ENCODE data around the gene CELSR3. TPM values are rescaled to one million over a fixed set of nuclear protein-coding genes. Genes with fewer than 3 reads are reported as not detected.

Gene CELSR3
- total RNA-seq, 4 donors from 2014 or later, result 0.33 to 1.3 (median 0.63) TPM

GRCh38 chr3:48697952-48698351 lies 35.3 kb upstream of the CELSR3 start:
- H3K36me3 ChIP-seq, result peaks cover 8 to 60% (median 44%) of the 10 kb centered on the region in 4 donors
- H3K4me3 ChIP-seq, result no peak overlapping the region
- intact Hi-C loops (cut with DNase I), result no loop called here
- 95% methylated on average over 3 of the region's 3 CpGs for WGBS
- no peaks in the 10 kb centered on the region for H3K27me3 ChIP-seq
- H3K4me1 ChIP-seq, result peaks cover 36 to 59% (median 49%) of the 10 kb centered on the region in 4 donors
- H3K9me3 ChIP-seq, result no peaks in the 10 kb centered on the region
- TF ChIP-seq, protein P1, sequence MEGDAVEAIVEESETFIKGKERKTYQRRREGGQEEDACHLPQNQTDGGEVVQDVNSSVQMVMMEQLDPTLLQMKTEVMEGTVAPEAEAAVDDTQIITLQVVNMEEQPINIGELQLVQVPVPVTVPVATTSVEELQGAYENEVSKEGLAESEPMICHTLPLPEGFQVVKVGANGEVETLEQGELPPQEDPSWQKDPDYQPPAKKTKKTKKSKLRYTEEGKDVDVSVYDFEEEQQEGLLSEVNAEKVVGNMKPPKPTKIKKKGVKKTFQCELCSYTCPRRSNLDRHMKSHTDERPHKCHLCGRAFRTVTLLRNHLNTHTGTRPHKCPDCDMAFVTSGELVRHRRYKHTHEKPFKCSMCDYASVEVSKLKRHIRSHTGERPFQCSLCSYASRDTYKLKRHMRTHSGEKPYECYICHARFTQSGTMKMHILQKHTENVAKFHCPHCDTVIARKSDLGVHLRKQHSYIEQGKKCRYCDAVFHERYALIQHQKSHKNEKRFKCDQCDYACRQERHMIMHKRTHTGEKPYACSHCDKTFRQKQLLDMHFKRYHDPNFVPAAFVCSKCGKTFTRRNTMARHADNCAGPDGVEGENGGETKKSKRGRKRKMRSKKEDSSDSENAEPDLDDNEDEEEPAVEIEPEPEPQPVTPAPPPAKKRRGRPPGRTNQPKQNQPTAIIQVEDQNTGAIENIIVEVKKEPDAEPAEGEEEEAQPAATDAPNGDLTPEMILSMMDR (IDR thresholded peaks at IDR 0.05), result no peak
- no peak for TF ChIP-seq EP300 (IDR thresholded peaks at IDR 0.05)
- no peak for TF ChIP-seq POLR2A (IDR thresholded peaks at IDR 0.05; ENCODE audit: low read depth)
- no peak for TF ChIP-seq POLR2AphosphoS5 (IDR thresholded peaks at IDR 0.05)
- no peak for DNase-seq (ENCODE audit: extremely low spot score)
- H3K27ac ChIP-seq (replicated peaks in 1 of 4), result no peak overlapping the region

- intact Hi-C loops (cut with DNase I), result no loop called here
Observed at GRCh38 chr3:48696601-48697000, 33.9 kb upstream of the CELSR3 start.

DNA sequence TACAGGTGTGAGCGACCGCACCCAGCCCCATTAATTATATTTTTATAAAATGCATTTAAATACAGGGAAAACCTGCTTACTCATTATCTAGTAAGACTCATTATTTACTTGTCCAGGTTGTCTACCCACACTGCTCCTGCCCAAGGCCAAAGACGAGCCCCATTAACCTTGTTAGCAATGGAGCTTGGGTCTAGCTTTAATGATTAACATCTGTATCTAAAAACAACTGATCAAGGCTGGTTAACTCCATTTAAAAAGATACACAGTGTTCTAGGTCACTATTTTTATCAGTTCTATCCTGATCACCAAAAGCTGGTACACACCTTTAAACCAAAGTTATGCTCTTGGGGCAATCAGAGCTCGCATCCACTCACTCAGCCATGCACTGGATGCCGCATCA lies 33.5 kb upstream of the CELSR3 start:
- WGBS, result 94% methylated on average over 5 of the region's 5 CpGs
- Histone ChIP-seq H3K9me3 (no peaks in the 10 kb centered on the region), H3K27me3 (no peaks in the 10 kb centered on the region), H3K4me3 (no peak overlapping the region), H3K27ac (replicated peaks in 1 of 4) (peak overlapping the region in 3 of 4 donors; percentile 79 to 87 (median 86)), H3K4me1 (peaks cover 42 to 66% (median 49%) of the 10 kb centered on the region in 4 donors), H3K36me3 (peaks cover 24 to 71% (median 61%) of the 10 kb centered on the region in 4 donors)
- no peak for TF ChIP-seq POLR2AphosphoS5 (IDR thresholded peaks at IDR 0.05)
- no peak for TF ChIP-seq EP300 (IDR thresholded peaks at IDR 0.05)
- TF ChIP-seq, protein P1 (IDR thresholded peaks at IDR 0.05), result no peak
- TF ChIP-seq POLR2A (IDR thresholded peaks at IDR 0.05; ENCODE audit: low read depth), result no peak
- DNase-seq (ENCODE audit: extremely low spot score), result no peak
- intact Hi-C loops (cut with DNase I), result no loop called here

More at GRCh38 chr3:48696601-48697000, 33.9 kb upstream of the CELSR3 start:
- TF ChIP-seq POLR2AphosphoS5 (IDR thresholded peaks at IDR 0.05) (no peak), POLR2A (IDR thresholded peaks at IDR 0.05; ENCODE audit: low read depth) (no peak), EP300 (IDR thresholded peaks at IDR 0.05) (no peak)
- TF ChIP-seq, protein P1 (IDR thresholded peaks at IDR 0.05), result no peak
- Histone ChIP-seq H3K9me3 (no peaks in the 10 kb centered on the region), H3K36me3 (peaks cover 22 to 71% (median 57%) of the 10 kb centered on the region in 4 donors), H3K27me3 (no peaks in the 10 kb centered on the region), H3K4me3 (no peak overlapping the region), H3K27ac (replicated peaks in 1 of 4) (peak overlapping the region in 2 of 4 donors; percentile 79 to 86), H3K4me1 (peaks cover 42 to 67% (median 49%) of the 10 kb centered on the region in 4 donors)
- DNase-seq (ENCODE audit: extremely low spot score), result no peak

DNA sequence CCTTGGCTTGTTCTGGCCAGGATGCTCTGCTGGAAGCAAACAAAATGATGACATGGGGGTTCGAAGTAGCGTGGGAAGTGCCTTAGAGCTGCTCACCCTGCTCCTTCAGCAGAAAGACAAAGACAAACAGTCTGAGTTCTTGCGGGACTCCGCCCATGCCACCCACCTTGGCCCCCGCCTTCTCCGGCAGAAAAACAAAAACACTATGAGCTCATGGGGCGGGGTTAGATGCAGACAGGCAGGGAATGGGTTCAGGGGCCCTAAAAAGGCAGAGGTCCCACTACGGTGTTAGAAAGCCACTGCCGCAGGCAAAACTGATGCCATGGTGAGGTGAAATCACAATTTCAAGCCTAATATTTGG lies 32.7 kb upstream of the CELSR3 start:
- 59% methylated on average over 9 of the region's 9 CpGs for WGBS
- H3K4me3 ChIP-seq, result peak overlapping the region; percentile 43 to 62 (median 50)
- H3K27ac ChIP-seq (replicated peaks in 1 of 4), result peak overlapping the region; percentile 77 to 87 (median 82)
- peaks cover 39 to 58% (median 46%) of the 10 kb centered on the region in 4 donors for H3K4me1 ChIP-seq
- TF ChIP-seq, protein P1 (IDR thresholded peaks at IDR 0.05), result no peak
- TF ChIP-seq POLR2AphosphoS5 (IDR thresholded peaks at IDR 0.05), result peak; percentile 30 to 44
- H3K27me3 ChIP-seq, result no peaks in the 10 kb centered on the region
- intact Hi-C loops (cut with DNase I), result no loop called here
- no peak for DNase-seq (ENCODE audit: extremely low spot score)
- peaks cover 31 to 71% (median 66%) of the 10 kb centered on the region in 4 donors for H3K36me3 ChIP-seq
- H3K9me3 ChIP-seq, result no peaks in the 10 kb centered on the region
